Activated naive CD8-positive, alpha-beta T cell (primary cell): Measurements from ENCODE around the gene COL11A2.

Experiments
- H3K27ac Mint-ChIP-seq: one replicate; pipeline ENCODE4 v1.8.0; 2021; ENCODE audit warnings: mixed read lengths
- H3K27me3 Mint-ChIP-seq: one replicate; pipeline ENCODE4 v1.8.0; 2021; ENCODE audit warnings: mixed read lengths
- H3K36me3 Mint-ChIP-seq: one replicate; pipeline ENCODE4 v1.8.0; 2021; ENCODE audit warnings: mixed read lengths
- H3K4me1 Mint-ChIP-seq: one replicate; pipeline ENCODE4 v1.8.0; 2021; ENCODE audit warnings: low read depth, mixed read lengths
- H3K4me3 Mint-ChIP-seq: one replicate; pipeline ENCODE4 v1.8.0; 2021; ENCODE audit warnings: mild to moderate bottlenecking, mixed read lengths
- H3K9me3 Mint-ChIP-seq: one replicate; pipeline ENCODE4 v1.8.0; 2021; ENCODE audit warnings: low read depth, mixed read lengths

COL11A2 gene

DNA sequence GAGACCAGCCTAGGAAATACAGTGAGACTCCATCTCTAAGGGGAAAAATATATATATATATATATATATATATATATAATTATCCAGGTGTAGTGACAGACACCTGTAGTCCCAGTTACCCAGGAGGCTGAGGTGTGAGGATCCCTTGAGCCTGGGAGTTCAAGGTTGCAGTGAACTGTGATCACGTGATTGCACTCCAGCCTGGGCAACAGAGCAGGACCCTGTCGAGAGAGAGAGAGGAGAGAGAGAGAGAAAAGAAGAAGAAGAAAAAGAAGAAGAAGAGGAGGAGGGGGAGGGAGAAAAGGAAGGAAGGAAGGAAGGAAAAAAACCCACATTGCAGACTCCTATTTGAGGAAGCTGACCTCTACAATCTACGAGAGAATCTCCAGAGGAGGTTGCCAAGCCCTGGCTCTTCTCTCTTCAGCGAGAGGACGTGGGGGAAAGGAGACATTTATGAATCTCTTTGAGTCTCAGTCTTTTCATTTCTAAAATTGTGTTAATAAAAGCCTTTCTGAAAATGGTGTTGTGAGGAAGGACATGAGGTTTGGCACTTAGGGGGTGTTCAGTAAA lies 49.7 kb downstream of the COL11A2 start:
- Mint-ChIP-seq H3K4me3 (no peak overlapping the region), H3K4me1 (no peaks in the 10 kb centered on the region), H3K27me3 (peaks cover 19% of the 10 kb centered on the region), H3K36me3 (no peaks in the 10 kb centered on the region), H3K9me3 (no peaks in the 10 kb centered on the region), H3K27ac (no peak overlapping the region)

DNA sequence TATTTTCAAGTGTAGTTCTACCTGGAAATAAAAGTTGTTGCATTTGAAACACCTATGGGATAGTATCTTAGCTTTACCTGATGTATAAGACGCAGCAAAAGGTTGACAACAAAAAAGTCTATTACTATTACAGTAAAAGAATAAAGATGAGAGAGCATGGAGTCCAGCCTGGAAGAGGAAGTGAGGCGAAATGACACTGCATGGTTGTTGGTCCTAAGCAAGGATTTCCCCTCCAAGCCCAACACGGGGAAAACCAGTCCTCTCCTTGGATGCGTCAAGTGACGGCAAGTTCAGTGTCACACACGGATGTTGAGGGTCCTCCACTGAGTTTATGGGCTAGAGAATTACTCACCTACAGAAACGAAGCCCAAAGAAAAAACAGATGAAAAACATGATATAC lies 51.7 kb downstream of the COL11A2 start:
- H3K36me3 Mint-ChIP-seq, result no peaks in the 10 kb centered on the region
- H3K4me1 Mint-ChIP-seq, result no peaks in the 10 kb centered on the region
- H3K4me3 Mint-ChIP-seq, result no peak overlapping the region

DNA sequence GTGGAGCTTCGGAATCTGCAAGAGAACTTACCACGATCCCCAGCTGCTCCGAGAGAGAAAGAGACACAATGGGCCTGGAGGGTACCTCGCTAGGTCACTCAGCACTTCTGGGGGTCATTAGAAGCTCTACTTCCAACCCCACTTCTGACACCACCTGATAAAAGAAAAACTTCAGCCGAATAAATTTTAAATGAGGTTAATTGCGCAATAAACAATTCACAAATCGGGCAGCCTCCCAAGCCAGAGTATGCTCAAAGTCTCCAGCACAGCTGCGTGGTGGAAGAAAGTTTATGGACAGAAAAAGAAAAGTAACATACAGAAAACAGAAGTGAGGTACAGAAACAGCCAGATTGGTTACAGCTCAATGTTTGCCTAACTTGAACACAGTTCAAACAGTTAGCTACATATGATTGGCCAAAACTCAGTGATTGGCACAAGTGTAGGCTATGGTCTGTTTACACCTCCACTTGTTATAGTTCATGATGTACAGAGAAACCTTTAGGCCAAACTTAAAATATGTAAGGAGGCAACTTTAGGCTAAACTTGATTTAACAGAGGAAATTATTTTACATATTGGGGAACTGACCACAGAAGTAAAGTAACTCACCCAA lies 52.6 kb downstream of the COL11A2 start:
- H3K27ac Mint-ChIP-seq, result no peak overlapping the region
- no peak overlapping the region for H3K4me3 Mint-ChIP-seq
- peaks cover 20% of the 10 kb centered on the region for H3K27me3 Mint-ChIP-seq
- H3K9me3 Mint-ChIP-seq, result no peaks in the 10 kb centered on the region
- no peaks in the 10 kb centered on the region for H3K4me1 Mint-ChIP-seq
- no peaks in the 10 kb centered on the region for H3K36me3 Mint-ChIP-seq

More for the DNA sequence above, 51.7 kb downstream of the COL11A2 start:
- Mint-ChIP-seq H3K9me3 (no peaks in the 10 kb centered on the region), H3K27me3 (peaks cover 20% of the 10 kb centered on the region), H3K27ac (no peak overlapping the region)

DNA sequence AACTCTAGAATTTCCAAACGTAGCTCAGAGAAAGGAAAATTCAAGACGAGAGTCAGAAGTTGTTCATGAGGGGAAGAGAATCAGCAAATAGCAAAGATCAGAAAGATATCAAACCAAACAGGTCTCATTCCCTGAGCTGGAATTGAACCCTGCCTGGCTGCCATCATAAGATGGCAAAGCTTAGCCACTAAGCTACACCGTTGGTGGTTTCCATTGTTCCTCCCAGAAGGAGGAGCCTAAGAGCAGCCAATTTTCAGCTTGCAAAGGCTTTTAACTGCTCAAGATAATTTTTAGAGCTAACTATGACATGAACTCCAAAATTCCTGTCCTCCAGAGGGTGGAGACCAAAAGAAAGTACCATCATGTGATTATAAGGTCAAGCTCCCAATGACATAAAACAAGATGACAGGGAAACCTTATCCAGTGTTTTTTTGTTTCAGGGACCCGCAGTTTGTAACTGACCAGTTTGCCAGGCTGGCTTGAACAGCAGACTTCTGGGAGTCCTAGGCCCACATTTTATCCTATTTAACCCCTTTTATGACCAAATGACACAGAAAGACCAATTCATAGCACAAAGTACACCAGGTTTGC lies 55.9 kb downstream of the COL11A2 start:
- H3K27ac Mint-ChIP-seq, result no peak overlapping the region
- H3K27me3 Mint-ChIP-seq, result peaks cover 7% of the 10 kb centered on the region
- no peaks in the 10 kb centered on the region for H3K4me1 Mint-ChIP-seq
- no peaks in the 10 kb centered on the region for H3K9me3 Mint-ChIP-seq
- no peaks in the 10 kb centered on the region for H3K36me3 Mint-ChIP-seq
- H3K4me3 Mint-ChIP-seq, result no peak overlapping the region

DNA sequence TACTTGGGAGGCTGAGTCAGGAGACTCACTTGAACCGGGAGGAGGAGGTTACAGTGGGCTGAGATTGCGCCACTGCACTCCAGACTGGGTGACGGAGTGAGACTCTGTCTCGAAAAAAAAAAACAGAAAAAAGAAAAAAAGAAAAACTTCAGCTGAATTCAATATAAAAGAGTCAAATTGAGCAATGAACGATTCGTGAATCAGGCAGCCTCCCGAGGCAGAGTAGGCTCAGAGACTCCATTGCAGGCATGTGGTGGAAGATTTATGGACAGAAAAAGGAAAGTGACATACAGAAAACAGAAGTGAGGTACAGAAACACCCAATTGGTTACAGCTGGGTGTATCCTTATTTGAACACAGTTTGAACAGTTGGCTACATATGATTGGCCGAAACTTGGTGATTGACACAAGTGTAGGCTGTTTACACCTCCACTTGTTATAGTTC lies 60.2 kb downstream of the COL11A2 start:
- Mint-ChIP-seq H3K27ac (no peak overlapping the region), H3K36me3 (no peaks in the 10 kb centered on the region), H3K4me3 (no peak overlapping the region), H3K9me3 (no peaks in the 10 kb centered on the region), H3K27me3 (peaks cover 4% of the 10 kb centered on the region), H3K4me1 (no peaks in the 10 kb centered on the region)

DNA sequence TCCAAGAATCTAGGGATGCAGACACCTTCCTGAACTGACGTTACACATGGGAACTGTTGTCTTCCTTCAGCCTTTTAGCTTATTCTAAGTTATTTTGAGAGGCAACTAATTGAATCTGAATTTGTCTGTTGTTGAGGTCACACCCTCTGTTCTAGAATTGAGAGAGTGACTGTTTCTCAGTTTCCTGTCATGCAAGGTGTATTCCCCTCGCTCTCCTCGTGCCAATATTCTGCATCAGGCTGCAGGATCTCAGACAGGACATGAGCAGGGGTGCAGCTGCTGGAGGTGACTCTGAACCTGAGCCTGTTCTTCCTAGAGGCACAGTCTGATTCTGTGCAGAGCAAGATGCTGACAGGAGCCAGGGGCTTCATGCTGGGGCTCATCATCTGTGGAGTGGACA lies 63.9 kb downstream of the COL11A2 start:
- Mint-ChIP-seq H3K36me3 (peaks cover 3% of the 10 kb centered on the region), H3K4me1 (no peaks in the 10 kb centered on the region), H3K4me3 (no peak overlapping the region), H3K27ac (no peak overlapping the region), H3K9me3 (peaks cover 9% of the 10 kb centered on the region), H3K27me3 (peaks cover 5% of the 10 kb centered on the region)

DNA sequence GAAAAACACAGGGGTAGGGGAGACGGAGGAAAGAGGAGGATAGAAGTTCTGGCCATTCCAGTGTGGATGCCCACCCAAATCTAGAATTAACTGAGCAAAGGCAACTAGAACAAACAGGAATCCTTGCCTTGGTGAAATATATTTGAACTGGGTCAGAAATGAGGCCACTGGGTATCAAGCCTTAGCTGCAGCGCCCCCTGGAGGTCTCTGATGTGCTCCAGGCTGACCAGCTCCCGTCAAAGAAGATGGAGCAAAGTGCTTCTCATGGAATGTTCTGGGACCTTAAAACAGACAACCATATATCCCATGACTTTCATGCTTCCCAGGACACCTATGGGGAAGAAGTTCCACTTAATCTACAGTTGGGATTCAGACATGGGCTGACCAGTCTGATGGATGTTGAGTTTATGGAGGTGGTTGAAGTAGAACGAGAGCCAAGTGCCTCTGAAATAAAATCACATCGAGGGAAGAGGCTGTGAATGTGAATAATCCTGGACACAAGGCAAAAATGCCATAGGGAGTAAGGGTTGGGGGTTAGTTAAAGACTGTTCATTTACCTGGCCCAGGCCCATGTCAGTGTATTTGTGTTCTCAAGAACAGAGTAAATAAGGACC lies 66.1 kb downstream of the COL11A2 start:
- no peak overlapping the region for H3K4me3 Mint-ChIP-seq
- peaks cover 9% of the 10 kb centered on the region for H3K27me3 Mint-ChIP-seq
- H3K27ac Mint-ChIP-seq, result no peak overlapping the region
- peaks cover 3% of the 10 kb centered on the region for H3K36me3 Mint-ChIP-seq
- no peaks in the 10 kb centered on the region for H3K4me1 Mint-ChIP-seq
- peaks cover 9% of the 10 kb centered on the region for H3K9me3 Mint-ChIP-seq

DNA sequence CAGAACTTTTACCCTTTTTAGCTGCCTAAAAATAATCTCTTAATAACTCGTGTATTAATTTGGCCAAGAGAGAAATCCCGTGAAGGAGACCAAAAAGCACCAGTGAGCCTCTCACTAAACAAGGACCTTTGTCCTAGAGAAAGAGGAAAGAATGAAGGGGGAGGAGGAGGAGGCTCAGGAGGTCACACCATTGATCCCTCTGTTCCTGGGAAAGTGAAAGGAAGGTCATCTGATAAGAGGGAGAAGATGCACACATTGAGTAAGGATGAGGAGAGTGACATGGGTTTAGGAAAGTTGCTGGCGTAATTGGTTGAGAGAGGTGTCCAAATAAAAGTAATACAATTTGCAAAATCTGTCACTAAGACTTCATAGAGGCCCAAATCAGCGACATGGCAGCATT lies 67.3 kb downstream of the COL11A2 start:
- H3K4me3 Mint-ChIP-seq, result no peak overlapping the region
- peaks cover 9% of the 10 kb centered on the region for H3K9me3 Mint-ChIP-seq
- no peak overlapping the region for H3K27ac Mint-ChIP-seq
- peaks cover 7% of the 10 kb centered on the region for H3K27me3 Mint-ChIP-seq
- H3K4me1 Mint-ChIP-seq, result no peaks in the 10 kb centered on the region
- peaks cover 3% of the 10 kb centered on the region for H3K36me3 Mint-ChIP-seq

DNA sequence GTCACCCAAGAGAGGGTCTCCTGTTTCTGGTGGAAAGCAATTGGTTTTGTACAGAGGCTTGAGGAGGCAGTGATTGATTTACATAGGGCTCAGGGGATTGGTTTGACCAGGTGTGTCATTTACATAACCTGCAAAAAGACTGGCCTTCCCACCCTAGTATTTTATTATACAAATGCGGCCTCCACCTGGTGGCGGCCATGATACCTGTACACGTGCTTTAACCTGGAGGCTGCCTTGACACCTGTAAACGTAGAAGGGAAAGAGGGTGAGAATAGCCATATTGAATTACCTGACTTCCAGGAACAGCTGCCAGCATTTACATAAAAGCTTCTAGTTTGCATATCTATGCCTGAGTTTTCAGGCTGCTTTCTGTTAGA lies 67.8 kb downstream of the COL11A2 start:
- Mint-ChIP-seq H3K4me3 (no peak overlapping the region), H3K4me1 (no peaks in the 10 kb centered on the region), H3K27me3 (peaks cover 7% of the 10 kb centered on the region), H3K27ac (no peak overlapping the region), H3K36me3 (peaks cover 3% of the 10 kb centered on the region), H3K9me3 (peaks cover 9% of the 10 kb centered on the region)

DNA sequence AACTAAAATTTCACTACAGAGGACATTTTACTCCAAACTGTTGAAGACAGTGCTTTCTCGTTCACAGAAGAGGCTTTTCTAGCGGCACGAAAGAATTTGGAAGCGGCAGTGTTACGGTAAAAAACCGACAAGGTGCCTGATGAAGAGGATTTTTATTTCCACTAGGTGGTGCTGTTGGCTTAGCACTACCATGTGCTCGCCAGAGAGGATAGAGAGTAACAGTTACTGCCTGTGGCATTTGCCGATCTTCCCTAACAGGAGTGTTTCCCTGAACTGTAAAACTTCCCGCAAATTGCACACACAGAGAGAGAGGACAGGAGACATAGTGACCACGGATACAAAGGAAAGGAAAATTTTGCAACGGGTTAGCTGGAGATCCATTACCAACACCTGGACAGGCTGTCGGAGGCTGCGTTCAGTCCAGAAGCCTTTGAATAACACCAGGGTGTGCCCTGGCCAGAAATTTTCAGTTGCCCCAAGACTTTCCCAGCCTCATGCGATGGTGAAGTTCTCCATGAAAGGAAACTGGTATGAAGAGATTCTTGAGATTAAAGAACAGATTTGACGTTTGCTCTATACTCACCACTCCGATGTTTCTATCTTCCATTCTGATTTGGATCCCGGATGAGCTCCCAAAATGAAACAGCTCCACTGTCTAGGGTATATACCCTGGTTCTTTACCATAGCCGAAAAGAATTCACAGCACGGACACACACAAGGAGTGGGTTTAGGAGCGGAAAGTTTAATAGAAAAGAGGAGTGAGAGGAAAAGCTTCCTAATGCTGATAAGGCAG lies 68.3 kb downstream of the COL11A2 start:
- Mint-ChIP-seq H3K27me3 (peaks cover 7% of the 10 kb centered on the region), H3K36me3 (peaks cover 3% of the 10 kb centered on the region), H3K4me3 (no peak overlapping the region), H3K27ac (no peak overlapping the region), H3K4me1 (no peaks in the 10 kb centered on the region), H3K9me3 (peaks cover 9% of the 10 kb centered on the region)

DNA sequence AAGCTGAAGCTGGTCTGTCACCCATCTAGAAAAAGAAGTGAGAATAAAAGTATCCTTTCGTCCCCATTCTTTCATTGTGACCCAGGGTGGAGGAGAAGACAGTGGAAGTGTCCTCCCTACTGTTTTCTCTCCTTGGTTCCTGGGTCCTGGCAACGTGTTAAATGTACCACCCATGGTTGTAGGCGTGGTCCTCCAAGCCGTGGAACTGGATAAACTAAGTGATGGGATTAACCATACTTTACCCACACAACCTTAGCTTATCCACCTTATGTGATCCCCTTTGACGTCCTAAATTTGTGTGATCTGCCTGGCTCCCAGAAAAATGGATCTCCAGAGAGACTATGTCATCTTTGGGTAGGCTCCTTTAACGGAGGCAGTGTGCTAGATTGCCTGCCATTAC lies 69.1 kb downstream of the COL11A2 start:
- H3K4me3 Mint-ChIP-seq, result no peak overlapping the region
- H3K27me3 Mint-ChIP-seq, result peaks cover 10% of the 10 kb centered on the region
- H3K27ac Mint-ChIP-seq, result no peak overlapping the region
- peaks cover 9% of the 10 kb centered on the region for H3K9me3 Mint-ChIP-seq
- peaks cover 3% of the 10 kb centered on the region for H3K36me3 Mint-ChIP-seq
- H3K4me1 Mint-ChIP-seq, result peaks cover 5% of the 10 kb centered on the region

DNA sequence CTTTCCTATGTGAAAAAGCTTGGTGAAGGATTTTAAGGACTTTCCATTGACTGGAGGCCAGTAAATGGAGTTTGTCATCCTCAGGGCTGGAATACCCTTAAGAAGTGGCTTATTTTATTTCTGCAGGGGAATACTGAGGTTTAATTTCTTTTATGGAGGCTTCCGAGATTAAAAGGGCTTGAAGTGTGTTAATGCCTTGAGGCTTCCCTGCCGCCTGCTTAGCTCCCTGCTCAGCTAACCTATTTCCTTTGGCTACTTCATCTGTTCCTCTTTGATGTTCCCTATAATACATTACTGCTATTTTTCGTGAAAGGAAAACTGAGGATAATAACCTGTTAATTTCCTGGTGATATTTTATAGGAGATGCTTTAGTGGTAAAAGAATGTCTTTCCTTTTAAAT lies 72.3 kb downstream of the COL11A2 start:
- H3K36me3 Mint-ChIP-seq, result peaks cover 3% of the 10 kb centered on the region
- no peak overlapping the region for H3K27ac Mint-ChIP-seq
- H3K27me3 Mint-ChIP-seq, result peaks cover 29% of the 10 kb centered on the region
- H3K9me3 Mint-ChIP-seq, result peaks cover 9% of the 10 kb centered on the region
- H3K4me3 Mint-ChIP-seq, result no peak overlapping the region
- peaks cover 20% of the 10 kb centered on the region for H3K4me1 Mint-ChIP-seq

DNA sequence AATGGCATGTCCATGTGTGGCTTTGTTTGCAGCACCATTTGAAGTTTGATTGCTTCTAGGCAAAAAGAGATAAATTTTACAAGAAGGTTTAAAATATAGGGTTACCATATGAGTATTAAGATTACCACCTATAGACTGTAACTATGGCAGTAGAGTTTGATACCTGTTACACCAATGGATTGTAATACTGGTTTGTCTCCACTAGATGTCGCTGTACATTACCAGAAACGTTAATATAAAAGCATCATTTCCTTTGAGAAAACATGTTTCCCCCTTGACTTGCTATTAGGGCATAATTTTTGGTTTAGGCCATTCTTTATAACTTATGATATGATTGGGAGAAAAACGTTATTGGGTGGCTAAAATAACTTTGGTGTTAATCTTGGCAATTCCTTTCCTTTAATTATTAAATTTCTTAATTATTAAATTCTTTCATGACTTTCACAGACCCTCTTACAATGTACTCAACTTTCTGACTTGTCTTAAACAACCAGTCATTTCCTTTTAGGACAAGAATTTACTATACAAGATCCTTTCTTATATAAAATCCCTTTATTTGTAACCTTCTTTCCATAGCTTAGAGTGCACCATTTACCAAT lies 73.6 kb downstream of the COL11A2 start:
- Mint-ChIP-seq H3K9me3 (peaks cover 2% of the 10 kb centered on the region), H3K4me1 (peaks cover 20% of the 10 kb centered on the region), H3K27me3 (peaks cover 38% of the 10 kb centered on the region), H3K36me3 (no peaks in the 10 kb centered on the region), H3K27ac (no peak overlapping the region), H3K4me3 (no peak overlapping the region)

DNA sequence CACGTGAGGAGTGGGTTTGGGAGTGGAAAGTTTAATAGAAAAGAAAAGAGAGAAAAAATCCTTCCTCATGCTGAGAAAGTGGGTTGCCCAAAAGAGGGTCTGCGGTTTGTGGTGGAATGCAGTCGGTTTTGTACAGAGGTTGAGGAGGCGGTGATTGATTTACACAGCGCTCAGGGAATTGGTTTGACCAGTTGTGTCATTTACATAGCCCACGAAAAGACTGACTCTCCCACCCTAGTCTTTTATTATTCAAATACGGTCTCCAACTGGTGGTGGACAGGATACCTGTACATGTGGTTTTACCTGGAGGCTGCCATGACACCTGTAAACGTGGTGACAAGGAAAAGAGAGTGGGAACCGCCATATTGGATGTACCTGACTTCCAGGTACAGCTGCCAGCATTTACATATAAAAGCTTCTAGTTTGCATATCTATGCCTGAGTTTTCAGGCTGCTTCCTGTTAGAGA lies 74.4 kb downstream of the COL11A2 start:
- Mint-ChIP-seq H3K36me3 (no peaks in the 10 kb centered on the region), H3K27me3 (peaks cover 42% of the 10 kb centered on the region), H3K4me1 (peaks cover 20% of the 10 kb centered on the region), H3K4me3 (no peak overlapping the region), H3K9me3 (no peaks in the 10 kb centered on the region), H3K27ac (no peak overlapping the region)
